Measurements from ENCODE around the gene RNF213. TPM values are rescaled to one million over a fixed set of nuclear protein-coding genes. Genes with fewer than 3 reads are reported as not detected.

RNF213 gene
- total and polyA plus RNA-seq, 4 donors: 18.2 to 104 (median 33.5) TPM

- TF ChIP-seq GABPA (IDR thresholded peaks at IDR 0.05 in 1 of 2, conservative IDR thresholded peaks at IDR 0.05 in 1 of 2) (no peak), FOXA1 (IDR thresholded peaks at IDR 0.05) (no peak)
Measured at GRCh38 chr17:80331820-80332219, 71.2 kb downstream of the RNF213 start (continued).

GRCh38 chr17:80337195-80337895 is 76.7 kb downstream of the RNF213 start:
- Histone ChIP-seq H3K27me3 (ENCODE audit: control insufficient read depth in 4 of 4, insufficient read depth in 4 of 4, low read length in 3 of 4) (no peaks in the 10 kb centered on the region), H3K27ac (ENCODE audit: low read depth in 1 of 2, low read length in 2 of 2) (no peak overlapping the region), H3K9me3 (ENCODE audit: control insufficient read depth in 4 of 4, low read length in 3 of 4) (no peaks in the 10 kb centered on the region), H3K9ac (ENCODE audit: low read depth in 1 of 2, low read length in 2 of 2) (no peak overlapping the region), H3K36me3 (ENCODE audit: control insufficient read depth in 4 of 4, insufficient read depth in 3 of 4, low read depth in 1 of 4, low read length in 3 of 4) (peaks cover 13 to 75% (median 57%) of the 10 kb centered on the region in 4 donors), H3K4me1 (ENCODE audit: control insufficient read depth in 4 of 4, insufficient read depth in 4 of 4, low read length in 3 of 4) (no peaks in the 10 kb centered on the region), H3K4me3 (ENCODE audit: low read depth in 1 of 3, low read length in 3 of 3) (no peak overlapping the region)
- TF ChIP-seq EGR1 (IDR thresholded peaks at IDR 0.05; ENCODE audit: low read depth in 2 of 2) (no peak), HNF4G (IDR thresholded peaks at IDR 0.05) (no peak), TAF1 (conservative IDR thresholded peaks at IDR 0.05) (no peak), CTCF (IDR thresholded peaks at IDR 0.05; ENCODE audit: low read depth, low read length, missing input control) (no peak), REST (IDR thresholded peaks at IDR 0.05) (no peak), MAX (IDR thresholded peaks at IDR 0.05) (no peak), NR2F2 (IDR thresholded peaks at IDR 0.05) (no peak), YY1 (IDR thresholded peaks at IDR 0.05) (no peak), FOXA1 (IDR thresholded peaks at IDR 0.05) (no peak), SP1 (IDR thresholded peaks at IDR 0.05) (no peak), ZBTB33 (IDR thresholded peaks at IDR 0.05) (no peak), GABPA (IDR thresholded peaks at IDR 0.05 in 1 of 2, conservative IDR thresholded peaks at IDR 0.05 in 1 of 2) (no peak), JUND (IDR thresholded peaks at IDR 0.05) (no peak), ATF3 (IDR thresholded peaks at IDR 0.05) (no peak), HNF4A (conservative IDR thresholded peaks at IDR 0.05) (no peak), RXRA (IDR thresholded peaks at IDR 0.05) (no peak), RAD21 (IDR thresholded peaks at IDR 0.05) (no peak)
- DNase-seq (ENCODE audit: low spot score): no peak
- 92% methylated on average over 27 of the region's 27 CpGs for WGBS

All from liver (tissue), 9 donors.